Forelimb muscle (tissue), 1 donor: Measurements from ENCODE around the gene KSR1. TPM values are rescaled to one million over a fixed set of nuclear protein-coding genes. Genes with fewer than 3 reads are reported as not detected.
"Not testable (repeated sequence)": the region's sequence is repeated elsewhere in the genome, so short reads cannot be mapped to it uniquely, and the experiment has no call there.

Source experiments
- DNase-seq: peaks from one replicate; pipeline ENCODE4 v3.0.0-alpha.2; 2013; ENCODE audit warnings: low read depth
- polyA plus RNA-seq: library from polyadenylated mRNA; unstranded; fragments of 120-200 nt; gene quantifications from one replicate; pipeline ENCODE4 v1.2.1, GENCODE V29; 2013; ENCODE audit not compliant: insufficient read length

The KSR1 gene
- polyA plus RNA-seq, 1 donor = 104 TPM

DNA sequence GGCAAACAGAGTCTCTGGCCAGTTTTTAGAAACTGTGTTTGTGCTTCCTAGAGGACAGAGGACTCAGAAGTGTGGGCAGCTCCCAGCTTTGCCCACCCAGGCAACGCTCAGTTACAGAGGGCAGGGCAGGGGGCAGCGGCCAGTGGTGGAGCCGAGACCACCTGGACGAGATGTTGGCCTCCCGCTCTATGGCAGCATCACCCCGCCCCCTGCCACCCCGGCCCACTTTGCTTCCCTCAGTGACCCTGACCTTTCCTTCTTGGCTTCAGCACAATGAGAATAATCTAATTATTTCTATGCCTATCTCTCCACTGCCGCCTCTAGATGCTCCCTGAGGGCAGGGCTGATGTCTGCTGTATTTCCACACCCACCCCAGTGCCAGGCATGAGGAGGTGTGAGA lies 200.4 kb downstream of the KSR1 start:
- not testable (repeated sequence) for DNase-seq

DNA sequence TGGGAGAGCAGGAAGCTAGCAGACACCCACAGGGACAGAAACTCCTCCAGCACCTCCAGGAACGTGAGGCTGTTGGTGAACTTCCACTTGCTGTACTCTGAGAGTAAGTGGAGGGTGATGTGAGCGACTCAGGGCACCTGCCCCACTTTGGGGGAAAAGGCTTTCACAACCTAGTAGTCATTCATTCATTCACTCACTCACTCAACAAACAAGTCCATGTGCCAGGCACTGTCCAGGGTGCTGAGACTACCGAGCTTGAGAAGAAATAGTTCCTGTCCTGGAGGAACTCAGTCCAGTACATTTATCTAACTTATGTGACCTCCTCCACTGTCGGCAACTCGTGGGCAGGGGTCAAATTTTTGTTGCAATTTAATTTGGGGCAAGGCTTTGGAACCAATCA lies 201.4 kb downstream of the KSR1 start:
- DNase-seq = no peak

DNA sequence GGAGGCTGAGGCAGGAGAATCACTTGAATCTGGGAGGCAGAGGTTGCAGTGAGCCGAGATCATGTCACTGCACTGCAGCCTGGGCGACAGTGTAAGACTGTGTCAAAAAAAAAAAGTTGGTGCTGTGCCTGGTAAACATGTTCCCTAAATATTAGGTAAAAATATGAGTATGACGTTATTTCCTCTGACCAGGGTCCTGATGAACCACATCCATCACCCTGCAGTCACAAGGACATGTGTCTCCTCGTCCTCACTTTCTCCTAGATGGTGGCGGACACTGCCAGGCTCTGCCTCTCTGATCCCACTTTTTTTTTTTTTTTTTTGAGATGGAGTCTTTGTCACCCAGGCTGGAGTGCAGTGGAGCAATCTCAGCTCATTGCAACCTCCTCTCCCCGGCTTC lies 203.4 kb downstream of the KSR1 start:
- no peak for DNase-seq

DNA sequence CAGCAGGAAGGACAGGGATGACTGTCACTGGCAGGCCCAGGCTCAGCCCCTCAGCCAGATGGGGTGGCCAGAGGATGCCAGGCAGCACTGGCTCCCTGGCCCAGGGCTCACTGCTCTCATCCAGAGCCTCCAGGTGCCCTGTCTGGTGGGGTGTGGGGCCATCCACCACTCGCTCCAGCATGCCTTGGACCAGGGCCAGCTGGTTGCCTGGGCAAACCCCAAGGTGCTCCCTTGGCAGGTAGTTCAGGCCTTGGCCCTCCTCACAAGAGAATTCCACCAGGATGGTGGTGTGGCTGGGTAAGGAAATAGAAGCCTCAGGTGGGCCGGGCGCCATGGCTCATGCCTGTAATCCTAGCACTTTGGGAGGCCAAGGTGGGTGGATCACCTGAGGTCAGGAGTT lies 204.2 kb downstream of the KSR1 start:
- no peak for DNase-seq

DNA sequence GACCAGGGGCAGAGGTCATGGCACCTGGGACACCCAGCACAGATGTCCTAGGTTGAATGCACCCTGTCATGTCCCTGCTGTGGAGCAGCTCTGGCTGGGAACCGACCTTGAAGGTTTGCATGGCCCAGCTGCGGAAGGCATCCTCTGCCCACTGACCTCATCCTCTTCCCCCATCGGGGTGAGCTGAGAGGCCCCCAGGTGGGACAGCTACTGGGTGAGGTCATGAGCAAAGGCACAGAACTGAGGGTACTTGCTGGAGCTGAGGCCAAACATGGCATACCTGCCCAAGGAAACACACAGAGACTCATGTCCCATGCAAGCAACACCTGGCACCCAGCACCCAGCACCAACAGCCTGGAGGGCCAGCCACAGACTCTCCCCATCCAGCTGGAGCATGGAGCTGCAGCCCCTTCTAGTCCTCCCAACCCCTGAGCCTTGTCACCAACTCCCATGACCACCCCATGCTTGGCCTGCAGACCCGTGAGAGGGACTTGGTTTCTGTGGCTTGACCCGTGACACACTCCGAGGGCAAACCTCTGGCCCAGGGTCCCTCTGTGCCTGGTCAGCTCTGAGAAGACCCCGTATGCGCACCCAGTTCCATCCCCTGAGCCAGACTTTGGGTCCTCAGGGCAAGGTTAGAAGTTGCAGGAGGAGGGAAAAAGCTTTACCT lies 207.8 kb downstream of the KSR1 start:
- no peak for DNase-seq

DNA sequence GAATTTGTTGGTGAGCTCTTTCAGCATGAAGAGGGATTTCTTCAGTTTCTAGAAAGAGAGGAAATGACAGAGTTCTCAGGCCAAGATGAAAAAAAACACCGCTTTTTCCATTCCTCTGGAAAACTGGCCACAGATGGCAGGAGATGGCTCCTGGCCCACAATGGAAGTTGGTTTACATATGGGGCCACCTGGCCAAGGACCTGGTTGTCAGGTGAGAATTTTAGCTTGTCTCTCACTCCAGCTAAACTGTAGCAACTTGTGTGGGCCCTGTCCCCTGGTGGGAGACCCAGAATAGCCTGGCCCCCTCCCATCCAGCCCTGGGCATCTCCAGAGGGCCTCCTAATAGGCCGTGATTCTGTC lies 208.3 kb downstream of the KSR1 start:
- DNase-seq = no peak

DNA sequence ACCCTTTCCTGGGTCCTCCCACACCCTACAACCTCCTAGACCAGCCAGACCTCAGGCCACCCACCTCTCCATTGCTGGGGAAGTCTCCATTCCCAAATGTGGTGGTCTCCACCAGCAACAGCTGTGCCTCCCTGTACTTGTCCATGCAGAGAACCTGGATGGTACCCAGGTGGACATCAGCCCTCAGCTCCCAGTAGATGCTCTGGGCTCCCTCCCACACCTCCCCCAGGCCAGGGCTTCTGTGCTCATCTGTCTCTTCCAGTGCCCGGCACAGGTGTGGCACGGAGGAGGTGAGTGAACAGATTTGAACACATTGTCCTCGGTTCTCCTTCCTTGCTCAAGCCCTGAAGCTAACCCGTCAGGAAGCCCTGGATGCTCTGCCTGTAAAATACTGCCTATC lies 209.3 kb downstream of the KSR1 start:
- no peak for DNase-seq

DNA sequence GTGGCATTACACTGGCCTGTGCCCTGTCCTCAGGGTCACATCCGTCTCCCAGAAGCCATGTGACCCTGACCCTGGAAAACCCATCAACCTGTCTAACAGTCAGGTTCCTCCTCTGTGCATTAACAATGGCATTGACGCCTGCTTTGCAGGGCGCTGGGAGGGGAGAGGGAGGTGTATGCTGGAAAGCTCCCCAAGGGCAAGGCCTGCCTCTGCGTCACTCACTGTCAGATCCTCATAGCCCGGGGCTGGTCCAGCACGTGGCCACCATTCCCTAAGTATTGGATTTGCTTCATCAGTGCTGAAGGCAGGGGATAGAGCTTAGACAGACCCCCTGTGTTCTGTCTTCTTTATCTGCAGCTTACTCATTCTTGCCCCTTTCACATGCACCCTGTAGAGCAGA lies 210.0 kb downstream of the KSR1 start:
- not testable (repeated sequence) for DNase-seq

DNA sequence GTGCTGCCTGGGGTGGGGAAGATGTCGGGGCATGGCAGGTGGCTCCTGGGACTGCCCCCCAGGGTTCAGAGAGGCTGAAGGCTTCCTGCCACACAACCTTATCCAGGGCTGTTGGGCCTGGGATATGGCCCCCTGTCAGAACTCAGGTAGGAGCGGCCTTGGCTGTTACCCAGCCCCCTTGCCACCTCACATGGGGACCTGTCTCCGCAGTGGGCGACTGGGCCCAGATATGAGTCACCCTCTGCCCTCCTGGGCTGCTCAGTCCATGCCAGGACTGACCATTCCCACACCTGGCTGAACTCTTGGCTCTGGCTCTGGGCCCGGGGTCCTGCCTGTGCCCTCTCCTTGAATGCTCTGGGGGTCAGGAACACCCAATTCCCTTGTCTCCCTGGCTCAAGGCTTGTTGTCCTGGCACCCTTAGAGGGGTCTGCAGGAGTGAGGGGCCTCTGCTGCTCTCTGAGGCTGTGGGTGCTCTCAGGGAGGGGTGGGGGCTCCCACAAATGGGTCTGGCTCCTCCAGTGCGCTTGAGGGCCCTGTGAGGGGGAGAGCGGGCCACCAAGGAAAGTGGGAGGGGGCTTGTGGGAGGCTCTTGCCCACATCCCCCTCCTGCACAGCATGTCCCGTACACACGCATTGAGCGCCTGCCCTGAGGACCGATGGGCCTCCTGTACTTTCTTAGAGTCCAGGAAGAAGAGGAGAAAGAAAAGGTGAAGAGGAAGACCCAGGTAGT lies 210.7 kb downstream of the KSR1 start:
- no peak for DNase-seq

DNA sequence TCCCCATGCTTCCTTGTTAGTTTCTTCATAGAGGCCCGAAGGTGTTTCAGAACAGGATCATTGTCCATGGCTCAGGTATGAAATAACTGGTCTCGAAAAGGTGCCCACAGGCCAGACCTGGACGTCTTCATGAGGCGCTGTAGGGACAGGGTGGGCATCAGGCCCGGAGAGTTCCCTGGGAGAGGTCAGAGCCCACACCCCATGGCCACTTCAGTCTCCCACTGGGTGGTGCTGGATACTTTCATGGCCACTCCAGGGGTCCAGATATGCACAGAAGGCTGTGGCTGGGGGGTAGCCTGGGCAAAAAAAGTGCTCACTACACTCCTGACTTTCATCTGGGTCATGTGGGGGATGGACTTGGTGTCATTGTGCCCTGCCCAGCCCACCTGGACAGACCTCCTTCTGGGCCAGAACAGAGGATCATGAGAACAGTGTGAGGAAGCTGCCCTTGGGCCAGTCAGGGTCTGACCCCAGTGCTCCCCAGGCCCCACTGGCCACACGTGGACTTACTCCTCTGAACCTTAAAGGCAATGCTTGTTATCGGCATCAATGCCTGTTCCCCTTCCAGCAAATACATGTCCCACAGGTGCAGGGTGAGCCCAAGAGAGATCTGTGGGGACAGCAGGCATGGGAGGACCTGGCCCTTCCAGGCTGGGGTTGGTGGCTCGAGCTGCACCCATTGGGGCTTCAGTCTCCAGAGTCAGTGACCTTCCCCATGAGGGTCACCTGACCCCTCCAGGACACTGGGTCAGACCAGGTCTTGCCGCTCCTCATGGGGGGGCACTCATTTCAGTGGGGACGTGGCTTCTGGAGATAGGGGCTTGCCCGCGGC lies 211.6 kb downstream of the KSR1 start:
- no peak for DNase-seq

DNA sequence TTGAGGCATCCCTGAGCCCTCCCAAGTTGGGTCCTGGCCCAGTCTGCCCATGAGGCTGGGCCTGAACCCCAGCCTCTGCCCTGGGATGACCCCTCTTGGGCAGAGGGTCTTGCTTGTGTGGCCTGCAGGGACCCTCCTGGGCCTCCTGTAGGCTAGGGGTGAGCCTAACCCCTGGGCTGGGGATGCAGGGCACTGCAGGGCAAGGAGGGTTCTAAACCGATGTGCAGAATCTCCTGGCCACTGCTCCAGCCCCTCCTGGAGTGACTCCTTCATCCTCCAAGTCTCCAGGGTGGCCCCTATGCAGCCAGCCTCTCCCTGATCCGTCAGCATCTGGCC lies 212.2 kb downstream of the KSR1 start:
- DNase-seq = no peak

DNA sequence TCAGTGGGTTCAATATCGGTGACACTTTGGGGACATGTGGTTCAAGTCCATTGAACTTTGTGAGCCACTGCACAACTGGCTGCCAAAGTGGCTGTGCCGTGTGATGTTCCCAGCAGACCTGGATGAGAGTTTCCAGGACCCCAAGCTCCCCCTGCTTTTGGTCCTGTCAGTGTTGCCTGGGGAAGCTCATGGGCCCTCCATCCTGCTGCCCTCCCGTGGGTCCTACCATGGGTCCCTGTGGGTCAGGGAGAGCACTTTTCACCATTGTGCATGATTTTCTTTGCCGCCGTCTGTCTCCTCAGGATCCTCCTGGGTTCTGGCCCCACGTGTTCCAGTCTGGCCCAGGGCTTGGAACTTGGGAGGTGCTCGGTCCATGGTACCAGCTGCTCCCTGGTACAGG lies 212.9 kb downstream of the KSR1 start:
- DNase-seq = no peak

DNA sequence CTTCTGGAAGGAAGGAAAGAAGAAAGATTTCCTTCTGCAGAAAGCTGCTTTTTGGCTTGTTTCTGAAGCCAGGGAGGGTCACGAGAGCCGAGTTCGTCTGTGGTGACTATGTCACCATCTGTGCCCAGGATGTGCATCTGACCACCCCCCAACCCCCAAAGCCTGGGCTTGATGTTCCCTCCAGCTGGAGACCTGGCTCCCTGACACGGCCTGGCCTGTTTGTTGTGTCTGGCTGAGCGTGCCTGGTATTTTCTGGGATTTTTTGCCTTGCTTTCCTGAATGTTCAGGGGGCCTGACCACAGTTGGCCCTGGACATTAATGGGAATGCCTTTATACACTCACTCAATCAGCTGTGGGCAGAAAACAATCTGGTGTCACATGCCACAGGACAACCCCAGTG lies 213.6 kb downstream of the KSR1 start:
- DNase-seq = no peak

DNA sequence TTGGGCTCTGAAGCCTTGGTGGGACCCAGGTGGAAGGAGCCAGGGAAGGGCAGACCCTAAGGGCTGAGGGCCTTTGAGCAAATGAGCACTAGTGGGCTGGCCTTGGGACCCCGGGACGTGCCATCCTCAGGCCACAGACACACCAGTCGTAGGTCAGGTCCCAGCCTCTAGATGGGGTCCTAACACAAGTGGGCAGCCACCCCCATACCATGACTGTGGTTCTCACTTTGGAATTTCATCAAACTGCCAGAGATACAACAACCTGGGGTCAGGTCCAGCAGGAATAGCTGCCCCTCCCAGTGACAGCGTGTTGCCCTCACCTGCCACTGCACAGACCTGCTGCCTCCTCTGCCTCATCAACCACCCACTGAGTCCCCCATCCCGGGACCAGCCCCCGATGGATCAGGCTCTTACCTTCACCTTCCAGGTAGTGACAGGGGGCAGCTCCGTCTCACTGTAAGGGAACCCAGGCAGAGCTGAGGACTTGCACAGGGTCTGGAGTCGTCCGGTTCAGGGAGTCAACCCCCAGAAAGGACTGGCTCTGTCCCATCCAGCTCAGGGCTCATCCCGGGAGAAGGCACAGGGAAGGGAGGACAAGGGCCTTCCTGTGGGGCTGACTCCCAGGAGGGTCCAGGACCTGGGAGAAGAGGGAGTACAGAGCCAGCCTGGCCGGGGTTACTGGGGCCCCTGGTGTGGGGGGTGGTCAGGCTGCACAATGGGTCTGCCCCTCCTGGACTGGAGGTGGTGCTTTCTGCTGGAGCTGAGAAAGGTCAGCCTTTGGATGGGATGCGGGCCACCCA lies 214.7 kb downstream of the KSR1 start:
- DNase-seq = no peak

DNA sequence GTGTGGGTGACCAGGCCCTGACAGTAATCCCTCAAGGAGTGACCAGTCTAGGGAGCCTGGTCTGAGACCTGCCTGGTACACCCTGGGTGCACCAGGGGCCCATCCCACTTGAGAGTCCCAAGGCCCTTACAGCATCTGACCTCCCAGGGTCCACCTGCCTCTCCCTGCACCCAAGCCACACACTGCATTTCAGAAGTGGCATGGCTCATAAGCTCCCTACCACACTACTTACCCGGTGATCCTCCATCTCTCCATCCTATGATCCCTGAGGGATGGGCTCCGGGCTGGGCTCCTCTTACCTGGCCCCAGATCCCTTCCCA lies 215.3 kb downstream of the KSR1 start:
- no peak for DNase-seq

DNA sequence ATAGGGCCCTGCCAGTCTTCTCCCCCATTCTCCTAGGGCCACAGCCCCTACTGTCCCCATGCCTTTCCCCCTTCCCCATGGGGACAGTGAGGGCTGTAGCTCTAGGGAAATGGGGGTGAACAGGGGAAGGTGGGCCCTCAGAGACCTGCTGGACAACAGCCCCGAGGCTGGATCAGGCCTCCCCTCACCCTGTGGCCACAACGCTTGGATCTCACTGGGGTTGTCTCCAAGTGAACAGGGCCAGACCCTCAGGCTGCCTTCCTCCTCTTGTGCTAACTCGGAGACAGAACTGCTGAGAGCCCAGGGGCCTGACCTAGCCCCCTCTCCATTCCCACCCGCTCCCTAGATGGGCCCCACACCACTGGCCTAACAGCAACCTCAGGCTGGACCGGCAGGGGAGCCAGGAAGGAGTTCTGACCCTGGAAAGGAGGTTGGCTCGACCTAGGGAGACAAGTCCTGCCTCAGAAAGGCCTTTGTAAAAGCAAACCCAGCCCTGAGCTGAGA lies 215.8 kb downstream of the KSR1 start:
- DNase-seq = not testable (repeated sequence)

DNA sequence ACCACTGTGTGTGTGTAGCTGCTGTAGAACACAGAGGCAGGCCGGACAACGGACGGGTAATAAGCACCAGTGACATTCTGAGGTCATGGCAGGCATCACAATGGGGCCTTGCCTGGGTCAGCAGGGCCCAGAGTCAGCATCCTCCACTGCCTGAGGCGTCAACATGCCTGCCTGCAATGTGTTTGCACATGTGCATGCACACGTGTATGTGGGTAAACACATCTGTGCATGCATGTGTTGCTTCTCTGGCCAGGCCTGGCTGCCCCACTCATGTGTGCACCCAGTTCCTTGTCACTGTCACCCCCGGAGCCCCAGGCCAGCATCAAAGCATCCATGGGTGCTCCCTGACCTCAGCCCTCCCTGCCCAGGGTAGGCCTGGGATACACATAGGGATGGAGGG lies 218.1 kb downstream of the KSR1 start:
- no peak for DNase-seq

Other genes starting within 250 kb of the KSR1 start
- gene WSB1, start 162.3 kb upstream of the KSR1 start, polyA plus RNA-seq = 191 TPM
- gene LGALS9, start 174.7 kb downstream of the KSR1 start, polyA plus RNA-seq = 8.5 TPM